HCT116 (cell line): ENCODE results near the gene AGK. TPM values are rescaled to one million over a fixed set of nuclear protein-coding genes. Genes with fewer than 3 reads are reported as not detected.

Experiments used
- ATAC-seq: fragments of 200-7000 bp; cut with Tn5 transposase; 2 replicates; pipeline ENCODE4 v1.9.1; 2020; ENCODE audit warnings: mild to moderate bottlenecking, moderate library complexity
- BruUV-seq: library from RNA; stranded (reverse); fragments of 400-500 nt; replicated peaks from 2 replicates; lab custom pipeline; 2021; lab: Mats Ljungman, UMichigan
- CTCF ChIA-PET: fragments of 300-600 bp; sonication (Branson Sonifier 250); formaldehyde crosslinking; loops from one replicate; lab custom pipeline; 2021; ENCODE audit warnings: antibody characterized with exemption; lab: Charles Lee
- POLR2A ChIA-PET: fragments of 300-600, 350-600 bp; sonication (Branson Sonifier 250); formaldehyde crosslinking; loops from one replicate; lab custom pipeline; 2021; ENCODE audit warnings: antibody characterized with exemption; lab: Charles Lee
- RAD21 ChIA-PET, 2 experiments: fragments of 300-600 bp; sonication (Branson Sonifier 250); formaldehyde crosslinking; loops; one replicate each; lab custom pipeline; 2023; ENCODE audit warnings: low total read pairs in 2 of 2; ENCODE audit not compliant: uncharacterized antibody in 2 of 2, unreplicated experiment in 2 of 2, low non-redundant PET in 1 of 2; lab: Charles Lee
- DNase-seq: peaks from one replicate; pipeline ENCODE4 v3.0.0-alpha.2; 2010; ENCODE audit warnings: low read depth, low spot score
- H2AFZ ChIP-seq: fragments of 200-600 bp; shearing (Covaris generic), sonication (generic); 2 replicates; pipeline ENCODE4 v1.6.1; 2017; ENCODE audit warnings: low read depth, mixed run types, mixed read lengths, antibody characterized with exemption, low read length; ENCODE audit not compliant: poor library complexity, severe bottlenecking
- H3K27ac ChIP-seq: 2 replicates; pipeline ENCODE4 v1.5.1; 2012; ENCODE audit warnings: low read depth, low read length
- H3K27me3 ChIP-seq: fragments of 200-600 bp; sonication (generic); 2 replicates; pipeline ENCODE4 v1.6.1; 2016; ENCODE audit warnings: mixed run types, low read length, mixed read lengths; ENCODE audit not compliant: insufficient read depth
- H3K36me3 ChIP-seq, 2 experiments: fragments of 200-500 bp in 1 of 2; fragments of 200-600 bp in 1 of 2; sonication (Bioruptor generic) in 1 of 2; sonication (generic) in 1 of 2; 2 replicates each; pipeline versions ENCODE4 v1.5.1 to v1.6.1; 2014 to 2016; ENCODE audit warnings: low read length in 2 of 2, inconsistent platforms in 1 of 2, mixed read lengths in 1 of 2, mixed run types in 1 of 2; ENCODE audit not compliant: insufficient read depth in 2 of 2, control insufficient read depth in 1 of 2
- H3K4me1 ChIP-seq, 2 experiments: fragments of 200-600 bp in 1 of 2; sonication (generic) in 1 of 2; 2 replicates each; pipeline versions ENCODE4 v1.5.1 to v1.6.1; 2012 to 2017; ENCODE audit warnings: low read length in 2 of 2, inconsistent platforms in 1 of 2, mild to moderate bottlenecking in 1 of 2, mixed read lengths in 1 of 2, mixed run types in 1 of 2, moderate library complexity in 1 of 2; ENCODE audit not compliant: insufficient read depth in 2 of 2, control insufficient read depth in 1 of 2
- H3K4me2 ChIP-seq: fragments of 200-600 bp; sonication (generic); 2 replicates; pipeline ENCODE4 v1.6.1; 2017; ENCODE audit warnings: mixed run types, low read length, mixed read lengths
- H3K4me3 ChIP-seq, 2 experiments: fragments of 200-600 bp in 1 of 2; sonication (generic) in 1 of 2; replicated peaks in 1 of 2; 2 replicates each; pipeline ENCODE4 v1.5.1; 2011 to 2016; ENCODE audit warnings: low read length in 2 of 2, control low read depth in 1 of 2, low read depth in 1 of 2, mild to moderate bottlenecking in 1 of 2, mixed read lengths in 1 of 2, mixed run types in 1 of 2
- H3K79me2 ChIP-seq: fragments of 200-600 bp; sonication (generic); 2 replicates; pipeline ENCODE4 v1.6.1; 2017; ENCODE audit warnings: mild to moderate bottlenecking, mixed run types, low read length, moderate library complexity, mixed read lengths; ENCODE audit not compliant: insufficient read depth
- H3K9ac ChIP-seq: fragments of 200-600 bp; sonication (generic); 2 replicates; pipeline ENCODE4 v1.6.1; 2016; ENCODE audit warnings: low read length, mixed read lengths
- H3K9me2 ChIP-seq: fragments of 200-600 bp; sonication (generic), shearing (Covaris generic); 2 replicates; pipeline ENCODE4 v1.6.1; 2017; ENCODE audit warnings: mixed run types, mild to moderate bottlenecking, moderate library complexity; ENCODE audit not compliant: insufficient read depth
- H3K9me3 ChIP-seq, 2 experiments: fragments of 200-500 bp in 1 of 2; fragments of 200-600 bp in 1 of 2; sonication (Bioruptor generic) in 1 of 2; sonication (generic) in 1 of 2; 2 replicates each; pipeline ENCODE4 v1.6.1; 2014 to 2017; ENCODE audit warnings: low read length in 2 of 2, mixed read lengths in 2 of 2, inconsistent platforms in 1 of 2, low read depth in 1 of 2, mild to moderate bottlenecking in 1 of 2, mixed run types in 1 of 2, moderate library complexity in 1 of 2; ENCODE audit not compliant: control insufficient read depth in 1 of 2, insufficient read depth in 1 of 2
- H4K20me1 ChIP-seq: fragments of 200-600 bp; sonication (generic), shearing (Covaris generic); 2 replicates; pipeline ENCODE4 v1.6.1; 2017; ENCODE audit warnings: mixed run types, mild to moderate bottlenecking, moderate library complexity; ENCODE audit not compliant: insufficient read depth
- ATF3 ChIP-seq: IDR thresholded peaks from 2 replicates; pipeline ENCODE4 v1.6.1; 2012
- CBX3 ChIP-seq: IDR thresholded peaks from 2 replicates; pipeline ENCODE4 v1.6.1; 2012; ENCODE audit warnings: low read depth
- CEBPB ChIP-seq: IDR thresholded peaks from 2 replicates; pipeline ENCODE4 v1.6.1; 2012; ENCODE audit warnings: low read depth
- CTCF ChIP-seq, 3 experiments: fragments of 200-600 bp in 1 of 3; sonication (generic) in 1 of 3; IDR thresholded peaks in 2 of 3; conservative IDR thresholded peaks in 1 of 3; 2 replicates each; pipeline ENCODE4 v1.5.1; 2012 to 2017; ENCODE audit warnings: low read depth in 2 of 3, low read length in 2 of 3, antibody characterized with exemption in 1 of 3, borderline replicate concordance in 1 of 3, control low read depth in 1 of 3, mild to moderate bottlenecking in 1 of 3, mixed read lengths in 1 of 3, mixed run types in 1 of 3, moderate library complexity in 1 of 3; ENCODE audit not compliant: insufficient read depth in 1 of 3
- EGR1 ChIP-seq: IDR thresholded peaks from 2 replicates; pipeline ENCODE4 v1.6.1; 2012; ENCODE audit warnings: low read depth
- FOSL1 ChIP-seq: IDR thresholded peaks from 2 replicates; pipeline ENCODE4 v1.6.1; 2012; ENCODE audit warnings: low read depth
- JUND ChIP-seq: IDR thresholded peaks from 2 replicates; pipeline ENCODE4 v1.6.1; 2012
- POLR2AphosphoS5 ChIP-seq: IDR thresholded peaks from 2 replicates; pipeline ENCODE4 v1.6.1; 2011; ENCODE audit warnings: mild to moderate bottlenecking, low read depth, low read length, moderate library complexity
- RAD21 ChIP-seq: IDR thresholded peaks from 2 replicates; pipeline ENCODE4 v1.6.1; 2012; ENCODE audit warnings: low read depth, mild to moderate bottlenecking
- REST ChIP-seq: IDR thresholded peaks from 2 replicates; pipeline ENCODE4 v1.6.1; 2012; ENCODE audit warnings: low read depth
- SIN3A ChIP-seq: IDR thresholded peaks from 2 replicates; pipeline ENCODE4 v1.6.1; 2012; ENCODE audit warnings: low read depth
- YY1 ChIP-seq: IDR thresholded peaks from 2 replicates; pipeline ENCODE4 v1.6.1; 2011; ENCODE audit warnings: low read length, low read depth, moderate library complexity, mild to moderate bottlenecking; ENCODE audit not compliant: insufficient replicate concordance; ENCODE audit errors: extremely low read depth
- ZBTB33 ChIP-seq: IDR thresholded peaks from 2 replicates; pipeline ENCODE4 v1.6.1; 2011; ENCODE audit warnings: mild to moderate bottlenecking, low read length, moderate library complexity; ENCODE audit not compliant: insufficient replicate concordance; ENCODE audit errors: extremely low read depth
- ZFX ChIP-seq: fragments of 450-650 bp; IDR thresholded peaks from 2 replicates; pipeline ENCODE4 v1.6.1; 2017
- ZNF274 ChIP-seq: fragments of 200-500 bp; sonication (Bioruptor generic); IDR thresholded peaks from 2 replicates; pipeline ENCODE4 v1.6.1; 2014; ENCODE audit warnings: mild to moderate bottlenecking, low read depth, low read length, inconsistent platforms
- intact Hi-C: fragments of 100-400 bp; cut with micrococcal nuclease; formaldehyde crosslinking; loops from 2 replicates; pipeline ENCODE4 v1.10.0; 2022
- total RNA-seq: library from RNA; stranded (reverse); gene quantifications from one replicate; pipeline ENCODE4 v1.2.1, GENCODE V29; 2021; ENCODE audit not compliant: unreplicated experiment

The AGK gene
- total RNA-seq, 1 experiment from 2014 or later = 36.3 TPM

- TF ChIP-seq EGR1 (no peak), CTCF (IDR thresholded peaks at IDR 0.05 in 2 of 3, conservative IDR thresholded peaks at IDR 0.05 in 1 of 3; ENCODE audit: borderline replicate concordance in 1 of 3, insufficient read depth in 1 of 3, low read depth in 2 of 3, low read length in 2 of 3) (no peak), SIN3A (no peak), YY1 (no peak), JUND (no peak), REST (no peak), FOSL1 (no peak), ZNF274 (no peak), RAD21 (no peak), ATF3 (no peak), CBX3 (no peak), POLR2AphosphoS5 (no peak), ZBTB33 (no peak), ZFX (no peak), CEBPB (no peak)
- POLR2A ChIA-PET = no interaction called here
Observed at GRCh38 chr7:141686074-141686473, 134.9 kb downstream of the AGK start.

More at GRCh38 chr7:141686074-141686473, 134.9 kb downstream of the AGK start:
- Histone ChIP-seq H3K9me2 (no peaks in the 10 kb centered on the region), H3K27me3 (no peaks in the 10 kb centered on the region), H4K20me1 (no peaks in the 10 kb centered on the region), H3K36me3 (peaks cover 6 to 15% of the 10 kb centered on the region in 2 experiments; a peak in 2 of 4 replicates), H3K4me2 (no peak overlapping the region), H3K27ac (no peak overlapping the region), H2AFZ (no peak overlapping the region), H3K79me2 (no peaks in the 10 kb centered on the region), H3K4me1 (no peaks in the 10 kb centered on the region), H3K4me3 (no peak overlapping the region), H3K9ac (no peak overlapping the region), H3K9me3 (no peaks in the 10 kb centered on the region)
- no peak for ATAC-seq
- ChIA-PET RAD21 (no interaction called here), CTCF (no interaction called here)
- no TSS peak for BruUV-seq
- DNase-seq = no peak
- intact Hi-C loops = no loop called here
